GM12873 (cell line): Measurements from ENCODE around the gene CLDN3.

Experiments used
- TF ChIP-seq, protein P1 (sequence below): IDR thresholded peaks from 2 replicates; pipeline ENCODE4 v1.5.1; 2012; ENCODE audit warnings: low read depth, mild to moderate bottlenecking, moderate library complexity, low read length, control low read depth; ENCODE audit not compliant: insufficient read depth; ENCODE audit errors: missing control alignments

CLDN3 gene

GRCh38 chr7:73774923-73775322 lies 4.9 kb upstream of the CLDN3 start:
- TF ChIP-seq, protein P1, sequence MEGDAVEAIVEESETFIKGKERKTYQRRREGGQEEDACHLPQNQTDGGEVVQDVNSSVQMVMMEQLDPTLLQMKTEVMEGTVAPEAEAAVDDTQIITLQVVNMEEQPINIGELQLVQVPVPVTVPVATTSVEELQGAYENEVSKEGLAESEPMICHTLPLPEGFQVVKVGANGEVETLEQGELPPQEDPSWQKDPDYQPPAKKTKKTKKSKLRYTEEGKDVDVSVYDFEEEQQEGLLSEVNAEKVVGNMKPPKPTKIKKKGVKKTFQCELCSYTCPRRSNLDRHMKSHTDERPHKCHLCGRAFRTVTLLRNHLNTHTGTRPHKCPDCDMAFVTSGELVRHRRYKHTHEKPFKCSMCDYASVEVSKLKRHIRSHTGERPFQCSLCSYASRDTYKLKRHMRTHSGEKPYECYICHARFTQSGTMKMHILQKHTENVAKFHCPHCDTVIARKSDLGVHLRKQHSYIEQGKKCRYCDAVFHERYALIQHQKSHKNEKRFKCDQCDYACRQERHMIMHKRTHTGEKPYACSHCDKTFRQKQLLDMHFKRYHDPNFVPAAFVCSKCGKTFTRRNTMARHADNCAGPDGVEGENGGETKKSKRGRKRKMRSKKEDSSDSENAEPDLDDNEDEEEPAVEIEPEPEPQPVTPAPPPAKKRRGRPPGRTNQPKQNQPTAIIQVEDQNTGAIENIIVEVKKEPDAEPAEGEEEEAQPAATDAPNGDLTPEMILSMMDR: no peak

DNA sequence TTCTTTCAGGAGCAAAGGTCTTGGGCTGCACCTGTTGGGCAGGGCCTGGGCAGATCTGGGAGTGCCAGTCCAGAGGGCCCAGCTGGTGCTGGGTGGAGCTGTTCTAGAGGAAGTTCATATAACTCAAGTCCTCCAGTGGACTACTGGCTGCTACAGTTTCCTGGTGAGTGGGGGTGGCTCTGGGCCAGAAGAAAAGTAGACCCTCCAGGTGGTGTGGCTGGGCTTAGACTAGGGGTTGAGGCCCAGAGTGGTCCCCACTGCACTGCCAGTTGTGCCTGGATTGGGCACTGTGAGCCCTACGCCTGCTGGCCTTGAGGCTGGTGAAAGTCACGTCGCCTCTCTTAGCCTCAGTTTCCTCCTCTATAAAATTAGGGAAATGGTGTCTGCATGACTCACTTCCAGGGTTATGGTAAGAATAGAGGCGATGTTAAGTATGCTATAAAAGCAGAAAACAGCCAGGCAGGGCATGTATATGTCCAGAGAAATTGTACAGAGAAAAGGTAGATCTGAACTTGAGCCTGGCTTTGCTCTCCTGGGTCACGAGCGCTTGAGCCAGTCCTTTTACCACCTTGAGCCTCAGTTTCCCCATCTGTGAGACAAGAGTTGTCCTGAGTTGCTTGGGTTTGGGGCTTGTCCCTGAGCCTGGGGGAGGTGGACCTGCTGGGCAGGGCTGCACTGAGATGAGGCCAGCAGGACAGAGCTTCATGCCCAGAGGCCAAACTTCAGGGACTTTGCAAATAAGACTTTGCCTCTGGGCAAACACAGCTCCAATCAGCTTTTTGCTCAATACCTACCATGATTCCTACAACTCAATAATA lies 3.8 kb upstream of the CLDN3 start:
- TF ChIP-seq, protein P1: no peak

DNA sequence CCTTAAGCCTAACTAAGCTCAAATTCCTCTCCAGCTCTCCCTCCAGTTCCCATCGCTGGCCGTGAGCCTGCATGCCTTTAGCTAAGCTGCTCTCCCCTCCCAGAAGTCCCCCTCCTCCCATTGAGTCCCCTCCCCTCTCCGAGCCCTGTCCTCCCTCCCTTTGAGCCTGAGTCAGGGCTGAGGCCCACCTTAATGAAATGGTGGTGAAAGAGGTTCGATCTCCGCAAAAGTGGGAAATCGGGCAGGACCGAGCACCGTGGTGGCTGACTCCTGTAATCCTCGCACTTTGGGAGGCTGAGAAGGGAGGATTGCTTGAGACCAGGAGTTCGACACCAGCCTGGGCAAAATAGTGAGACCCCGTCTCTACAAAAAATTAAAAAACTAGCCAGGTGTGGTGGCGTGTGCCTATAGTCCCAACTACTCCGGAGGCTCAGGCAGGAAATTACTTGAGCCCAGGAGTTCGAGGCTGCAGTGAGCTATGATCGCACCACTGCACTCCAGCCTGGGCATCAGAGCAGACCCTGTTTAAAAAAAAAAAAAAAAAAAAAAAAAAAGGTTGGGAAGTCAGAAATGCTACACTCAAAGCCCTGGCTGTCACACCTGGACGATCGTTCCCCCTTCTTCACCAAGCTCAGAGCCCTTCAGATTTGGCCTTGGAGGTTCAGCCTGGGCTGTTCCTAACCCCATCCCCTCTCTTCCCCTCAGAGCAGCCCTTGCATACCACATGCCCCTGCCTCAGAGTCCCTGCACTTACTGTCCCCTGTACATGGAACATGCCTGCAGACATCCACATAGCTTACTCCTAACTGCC lies 995 bp upstream of the CLDN3 start:
- TF ChIP-seq, protein P1: no peak

GRCh38 chr7:73769481-73770001 lies 529 bp downstream of the CLDN3 start:
- TF ChIP-seq, protein P1: no peak

DNA sequence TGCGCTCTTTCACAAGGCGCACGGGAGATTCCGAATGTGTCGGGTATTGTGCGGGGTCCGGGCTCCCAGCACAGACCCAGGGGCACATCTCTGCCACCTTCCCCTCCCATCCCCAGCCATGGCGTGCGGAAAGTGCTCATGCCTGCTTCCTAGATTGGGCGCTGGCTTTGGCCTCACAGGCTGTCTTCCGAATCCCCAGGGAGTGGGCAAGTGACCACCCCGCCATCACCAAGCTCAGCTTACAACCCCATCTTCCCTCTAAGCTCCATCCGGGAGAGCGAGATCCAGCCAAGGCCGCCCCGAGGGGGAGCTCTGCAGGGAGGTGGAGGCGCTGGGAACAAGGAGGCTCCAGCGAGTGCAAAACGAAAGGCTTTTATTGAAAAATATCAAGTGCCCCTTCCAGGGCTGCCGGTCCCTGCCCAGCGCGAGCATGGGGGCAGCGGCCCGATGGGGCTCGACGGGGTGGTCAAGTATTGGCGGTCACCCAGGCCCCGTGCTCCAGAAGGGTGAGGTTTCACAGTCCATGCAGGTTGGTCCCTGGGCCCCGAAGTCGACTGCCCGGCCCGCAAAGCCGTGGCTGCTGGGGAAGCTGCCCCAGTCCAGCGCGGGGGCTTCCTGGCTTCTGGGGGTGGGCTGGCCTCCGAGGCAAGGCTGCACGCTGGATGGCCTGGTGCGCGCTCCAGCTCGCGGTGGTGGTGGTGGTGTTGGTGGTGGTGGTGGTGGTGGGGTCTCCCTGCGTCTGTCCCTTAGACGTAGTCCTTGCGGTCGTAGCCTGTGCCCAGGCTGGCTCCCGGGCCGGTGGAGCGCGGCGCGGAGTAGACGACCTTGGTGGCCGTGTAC lies 1.2 kb downstream of the CLDN3 start:
- TF ChIP-seq, protein P1: no peak

- TF ChIP-seq, protein P1: no peak
Measured at GRCh38 chr7:73766556-73767229, 3.4 kb downstream of the CLDN3 start.

- TF ChIP-seq, protein P1: no peak
Measured at GRCh38 chr7:73762659-73762999, 7.4 kb downstream of the CLDN3 start.
